ENCODE data around the gene WDR74. TPM values are rescaled to one million over a fixed set of nuclear protein-coding genes. Genes with fewer than 3 reads are reported as not detected.

WDR74 gene
- total and polyA plus RNA-seq, 2 of the 13 experiments (the other 11 are each of a cell fraction or from before 2014, with no cell fraction given), result 77.0 to 83.3 TPM

DNA sequence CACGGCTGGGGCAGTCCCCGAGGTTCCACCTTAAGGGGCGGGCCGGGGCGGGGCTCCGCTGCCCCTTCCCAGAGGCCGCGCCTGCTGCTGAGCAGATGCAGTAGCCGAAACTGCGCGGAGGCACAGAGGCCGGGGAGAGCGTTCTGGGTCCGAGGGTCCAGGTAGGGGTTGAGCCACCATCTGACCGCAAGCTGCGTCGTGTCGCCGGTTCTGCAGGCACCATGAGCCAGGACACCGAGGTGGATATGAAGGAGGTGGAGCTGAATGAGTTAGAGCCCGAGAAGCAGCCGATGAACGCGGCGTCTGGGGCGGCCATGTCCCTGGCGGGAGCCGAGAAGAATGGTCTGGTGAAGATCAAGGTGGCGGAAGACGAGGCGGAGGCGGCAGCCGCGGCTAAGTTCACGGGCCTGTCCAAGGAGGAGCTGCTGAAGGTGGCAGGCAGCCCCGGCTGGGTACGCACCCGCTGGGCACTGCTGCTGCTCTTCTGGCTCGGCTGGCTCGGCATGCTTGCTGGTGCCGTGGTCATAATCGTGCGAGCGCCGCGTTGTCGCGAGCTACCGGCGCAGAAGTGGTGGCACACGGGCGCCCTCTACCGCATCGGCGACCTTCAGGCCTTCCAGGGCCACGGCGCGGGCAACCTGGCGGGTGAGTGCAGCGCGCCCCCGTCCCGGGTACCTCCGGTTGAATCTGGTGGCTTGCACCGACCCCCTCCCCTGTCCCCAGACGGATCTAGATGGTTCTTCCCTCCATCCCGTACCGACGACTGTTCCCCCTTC is 41.6 kb upstream of the WDR74 start, which contains the start of gene SLC3A2 (continued):
- TF ChIP-seq, protein P1, sequence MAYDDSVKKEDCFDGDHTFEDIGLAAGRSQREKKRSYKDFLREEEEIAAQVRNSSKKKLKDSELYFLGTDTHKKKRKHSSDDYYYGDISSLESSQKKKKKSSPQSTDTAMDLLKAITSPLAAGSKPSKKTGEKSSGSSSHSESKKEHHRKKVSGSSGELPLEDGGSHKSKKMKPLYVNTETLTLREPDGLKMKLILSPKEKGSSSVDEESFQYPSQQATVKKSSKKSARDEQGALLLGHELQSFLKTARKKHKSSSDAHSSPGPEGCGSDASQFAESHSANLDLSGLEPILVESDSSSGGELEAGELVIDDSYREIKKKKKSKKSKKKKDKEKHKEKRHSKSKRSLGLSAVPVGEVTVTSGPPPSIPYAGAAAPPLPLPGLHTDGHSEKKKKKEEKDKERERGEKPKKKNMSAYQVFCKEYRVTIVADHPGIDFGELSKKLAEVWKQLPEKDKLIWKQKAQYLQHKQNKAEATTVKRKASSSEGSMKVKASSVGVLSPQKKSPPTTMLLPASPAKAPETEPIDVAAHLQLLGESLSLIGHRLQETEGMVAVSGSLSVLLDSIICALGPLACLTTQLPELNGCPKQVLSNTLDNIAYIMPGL (CRISPR knock-in tag; IDR thresholded peaks at IDR 0.05; ENCODE audit: borderline replicate concordance in 1 of 2, low read depth in 1 of 2), result peak; percentile 96 to 97
- no peak for TF ChIP-seq ZNF317 (CRISPR knock-in tag; IDR thresholded peaks at IDR 0.05)
- peak; percentile 74 for TF ChIP-seq AGO1 (IDR thresholded peaks at IDR 0.05; ENCODE audit: low read depth, low read length, poor library complexity, severe bottlenecking)
- no peak for TF ChIP-seq ESRRA (CRISPR knock-in tag; IDR thresholded peaks at IDR 0.05; ENCODE audit: low read depth)
- no peak for TF ChIP-seq ZNF496 (CRISPR knock-in tag; IDR thresholded peaks at IDR 0.05; ENCODE audit: insufficient replicate concordance)
- TF ChIP-seq, protein P2, sequence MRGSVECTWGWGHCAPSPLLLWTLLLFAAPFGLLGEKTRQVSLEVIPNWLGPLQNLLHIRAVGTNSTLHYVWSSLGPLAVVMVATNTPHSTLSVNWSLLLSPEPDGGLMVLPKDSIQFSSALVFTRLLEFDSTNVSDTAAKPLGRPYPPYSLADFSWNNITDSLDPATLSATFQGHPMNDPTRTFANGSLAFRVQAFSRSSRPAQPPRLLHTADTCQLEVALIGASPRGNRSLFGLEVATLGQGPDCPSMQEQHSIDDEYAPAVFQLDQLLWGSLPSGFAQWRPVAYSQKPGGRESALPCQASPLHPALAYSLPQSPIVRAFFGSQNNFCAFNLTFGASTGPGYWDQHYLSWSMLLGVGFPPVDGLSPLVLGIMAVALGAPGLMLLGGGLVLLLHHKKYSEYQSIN (CRISPR knock-in tag; IDR thresholded peaks at IDR 0.05; ENCODE audit: borderline replicate concordance), result no peak
- no peak; the same call in 1 of the 2 replicates for TF ChIP-seq ELF1 (CRISPR knock-in tag; IDR thresholded peaks at IDR 0.05)
- no peak for TF ChIP-seq HCFC1 (IDR thresholded peaks at IDR 0.05; ENCODE audit: low read depth, low read length)
- TF ChIP-seq SRSF4 (IDR thresholded peaks at IDR 0.05; ENCODE audit: low read depth, low read length, poor library complexity, severe bottlenecking), result no peak
- TF ChIP-seq NR2F1 (CRISPR knock-in tag; IDR thresholded peaks at IDR 0.05), result no peak
- TF ChIP-seq, protein P3, sequence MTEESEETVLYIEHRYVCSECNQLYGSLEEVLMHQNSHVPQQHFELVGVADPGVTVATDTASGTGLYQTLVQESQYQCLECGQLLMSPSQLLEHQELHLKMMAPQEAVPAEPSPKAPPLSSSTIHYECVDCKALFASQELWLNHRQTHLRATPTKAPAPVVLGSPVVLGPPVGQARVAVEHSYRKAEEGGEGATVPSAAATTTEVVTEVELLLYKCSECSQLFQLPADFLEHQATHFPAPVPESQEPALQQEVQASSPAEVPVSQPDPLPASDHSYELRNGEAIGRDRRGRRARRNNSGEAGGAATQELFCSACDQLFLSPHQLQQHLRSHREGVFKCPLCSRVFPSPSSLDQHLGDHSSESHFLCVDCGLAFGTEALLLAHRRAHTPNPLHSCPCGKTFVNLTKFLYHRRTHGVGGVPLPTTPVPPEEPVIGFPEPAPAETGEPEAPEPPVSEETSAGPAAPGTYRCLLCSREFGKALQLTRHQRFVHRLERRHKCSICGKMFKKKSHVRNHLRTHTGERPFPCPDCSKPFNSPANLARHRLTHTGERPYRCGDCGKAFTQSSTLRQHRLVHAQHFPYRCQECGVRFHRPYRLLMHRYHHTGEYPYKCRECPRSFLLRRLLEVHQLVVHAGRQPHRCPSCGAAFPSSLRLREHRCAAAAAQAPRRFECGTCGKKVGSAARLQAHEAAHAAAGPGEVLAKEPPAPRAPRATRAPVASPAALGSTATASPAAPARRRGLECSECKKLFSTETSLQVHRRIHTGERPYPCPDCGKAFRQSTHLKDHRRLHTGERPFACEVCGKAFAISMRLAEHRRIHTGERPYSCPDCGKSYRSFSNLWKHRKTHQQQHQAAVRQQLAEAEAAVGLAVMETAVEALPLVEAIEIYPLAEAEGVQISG (CRISPR knock-in tag; IDR thresholded peaks at IDR 0.05), result peak; percentile 98
- no peak for TF ChIP-seq ARNTL (CRISPR knock-in tag; IDR thresholded peaks at IDR 0.05)
- TF ChIP-seq, protein P4, sequence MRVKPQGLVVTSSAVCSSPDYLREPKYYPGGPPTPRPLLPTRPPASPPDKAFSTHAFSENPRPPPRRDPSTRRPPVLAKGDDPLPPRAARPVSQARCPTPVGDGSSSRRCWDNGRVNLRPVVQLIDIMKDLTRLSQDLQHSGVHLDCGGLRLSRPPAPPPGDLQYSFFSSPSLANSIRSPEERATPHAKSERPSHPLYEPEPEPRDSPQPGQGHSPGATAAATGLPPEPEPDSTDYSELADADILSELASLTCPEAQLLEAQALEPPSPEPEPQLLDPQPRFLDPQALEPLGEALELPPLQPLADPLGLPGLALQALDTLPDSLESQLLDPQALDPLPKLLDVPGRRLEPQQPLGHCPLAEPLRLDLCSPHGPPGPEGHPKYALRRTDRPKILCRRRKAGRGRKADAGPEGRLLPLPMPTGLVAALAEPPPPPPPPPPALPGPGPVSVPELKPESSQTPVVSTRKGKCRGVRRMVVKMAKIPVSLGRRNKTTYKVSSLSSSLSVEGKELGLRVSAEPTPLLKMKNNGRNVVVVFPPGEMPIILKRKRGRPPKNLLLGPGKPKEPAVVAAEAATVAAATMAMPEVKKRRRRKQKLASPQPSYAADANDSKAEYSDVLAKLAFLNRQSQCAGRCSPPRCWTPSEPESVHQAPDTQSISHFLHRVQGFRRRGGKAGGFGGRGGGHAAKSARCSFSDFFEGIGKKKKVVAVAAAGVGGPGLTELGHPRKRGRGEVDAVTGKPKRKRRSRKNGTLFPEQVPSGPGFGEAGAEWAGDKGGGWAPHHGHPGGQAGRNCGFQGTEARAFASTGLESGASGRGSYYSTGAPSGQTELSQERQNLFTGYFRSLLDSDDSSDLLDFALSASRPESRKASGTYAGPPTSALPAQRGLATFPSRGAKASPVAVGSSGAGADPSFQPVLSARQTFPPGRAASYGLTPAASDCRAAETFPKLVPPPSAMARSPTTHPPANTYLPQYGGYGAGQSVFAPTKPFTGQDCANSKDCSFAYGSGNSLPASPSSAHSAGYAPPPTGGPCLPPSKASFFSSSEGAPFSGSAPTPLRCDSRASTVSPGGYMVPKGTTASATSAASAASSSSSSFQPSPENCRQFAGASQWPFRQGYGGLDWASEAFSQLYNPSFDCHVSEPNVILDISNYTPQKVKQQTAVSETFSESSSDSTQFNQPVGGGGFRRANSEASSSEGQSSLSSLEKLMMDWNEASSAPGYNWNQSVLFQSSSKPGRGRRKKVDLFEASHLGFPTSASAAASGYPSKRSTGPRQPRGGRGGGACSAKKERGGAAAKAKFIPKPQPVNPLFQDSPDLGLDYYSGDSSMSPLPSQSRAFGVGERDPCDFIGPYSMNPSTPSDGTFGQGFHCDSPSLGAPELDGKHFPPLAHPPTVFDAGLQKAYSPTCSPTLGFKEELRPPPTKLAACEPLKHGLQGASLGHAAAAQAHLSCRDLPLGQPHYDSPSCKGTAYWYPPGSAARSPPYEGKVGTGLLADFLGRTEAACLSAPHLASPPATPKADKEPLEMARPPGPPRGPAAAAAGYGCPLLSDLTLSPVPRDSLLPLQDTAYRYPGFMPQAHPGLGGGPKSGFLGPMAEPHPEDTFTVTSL (CRISPR knock-in tag; IDR thresholded peaks at IDR 0.05; ENCODE audit: borderline replicate concordance), result no peak
- TF ChIP-seq, protein P5, sequence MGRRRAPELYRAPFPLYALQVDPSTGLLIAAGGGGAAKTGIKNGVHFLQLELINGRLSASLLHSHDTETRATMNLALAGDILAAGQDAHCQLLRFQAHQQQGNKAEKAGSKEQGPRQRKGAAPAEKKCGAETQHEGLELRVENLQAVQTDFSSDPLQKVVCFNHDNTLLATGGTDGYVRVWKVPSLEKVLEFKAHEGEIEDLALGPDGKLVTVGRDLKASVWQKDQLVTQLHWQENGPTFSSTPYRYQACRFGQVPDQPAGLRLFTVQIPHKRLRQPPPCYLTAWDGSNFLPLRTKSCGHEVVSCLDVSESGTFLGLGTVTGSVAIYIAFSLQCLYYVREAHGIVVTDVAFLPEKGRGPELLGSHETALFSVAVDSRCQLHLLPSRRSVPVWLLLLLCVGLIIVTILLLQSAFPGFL (CRISPR knock-in tag; IDR thresholded peaks at IDR 0.05), result 0 out of 2 replicates have a peak, but pooled peaks have one; percentile 53

Measured in HepG2 (cell line).